ENCODE data around the gene GPAM. TPM values are rescaled to one million over a fixed set of nuclear protein-coding genes. Genes with fewer than 3 reads are reported as not detected.

GPAM gene
- polyA plus RNA-seq, 1 donor = 18.1 TPM

DNA sequence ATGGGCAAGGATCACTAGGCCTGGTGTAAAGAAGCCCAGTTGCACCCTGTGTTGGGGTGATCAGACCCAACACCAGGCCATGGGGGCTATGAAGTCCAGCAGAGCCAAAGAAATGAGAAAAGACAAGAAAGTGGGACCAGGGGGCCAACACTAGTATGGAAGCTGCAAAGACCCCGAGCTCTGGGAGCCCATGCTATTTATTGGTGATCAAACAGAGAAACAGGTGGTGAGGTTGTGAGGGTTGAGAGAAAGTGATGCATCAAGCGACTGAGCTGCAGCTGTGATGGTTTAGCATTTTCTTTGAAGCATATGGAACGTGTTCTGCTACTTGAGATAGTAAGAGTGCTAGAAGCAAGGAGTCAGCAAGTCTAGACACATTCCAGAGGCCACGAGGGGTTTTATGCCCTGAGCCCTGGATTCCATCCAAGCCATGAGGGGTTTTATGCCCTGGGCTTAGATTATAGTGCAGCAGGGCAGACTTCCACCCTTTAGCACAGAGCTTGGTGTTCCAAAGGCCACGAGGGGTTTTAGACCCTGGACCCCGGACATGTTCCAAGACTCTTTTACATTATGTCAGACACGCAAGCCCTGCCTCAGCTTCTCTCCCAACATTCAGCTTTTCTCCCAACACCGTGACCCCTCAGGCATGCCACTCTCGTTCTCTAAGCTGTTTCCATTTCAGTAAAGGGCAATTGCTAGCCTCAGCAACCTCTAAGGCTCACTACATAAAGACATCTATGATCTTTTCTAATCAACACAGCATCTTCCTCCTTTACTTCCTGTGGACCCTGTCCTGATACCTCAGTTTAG, 43.1 kb upstream of the GPAM start:
- 92% methylated on average over 2 of the region's 9 CpGs for WGBS (ENCODE audit: insufficient coverage, low lambda C conversion rate)
- no peaks in the 10 kb centered on the region for H3K27me3 ChIP-seq (ENCODE audit: control insufficient read depth, insufficient read depth, low read length)
- H3K36me3 ChIP-seq (ENCODE audit: control insufficient read depth, insufficient read depth, low read length) = no peaks in the 10 kb centered on the region
- H3K27ac ChIP-seq (ENCODE audit: low read length) = no peak overlapping the region
- DNase-seq = no peak
- H3K4me1 ChIP-seq (ENCODE audit: control insufficient read depth, insufficient read depth, low read length) = peaks cover 4% of the 10 kb centered on the region
- H3K9me3 ChIP-seq (ENCODE audit: control insufficient read depth, low read depth, low read length) = peaks cover 6% of the 10 kb centered on the region
- no peak overlapping the region for H3K4me3 ChIP-seq (ENCODE audit: low read length)

DNA sequence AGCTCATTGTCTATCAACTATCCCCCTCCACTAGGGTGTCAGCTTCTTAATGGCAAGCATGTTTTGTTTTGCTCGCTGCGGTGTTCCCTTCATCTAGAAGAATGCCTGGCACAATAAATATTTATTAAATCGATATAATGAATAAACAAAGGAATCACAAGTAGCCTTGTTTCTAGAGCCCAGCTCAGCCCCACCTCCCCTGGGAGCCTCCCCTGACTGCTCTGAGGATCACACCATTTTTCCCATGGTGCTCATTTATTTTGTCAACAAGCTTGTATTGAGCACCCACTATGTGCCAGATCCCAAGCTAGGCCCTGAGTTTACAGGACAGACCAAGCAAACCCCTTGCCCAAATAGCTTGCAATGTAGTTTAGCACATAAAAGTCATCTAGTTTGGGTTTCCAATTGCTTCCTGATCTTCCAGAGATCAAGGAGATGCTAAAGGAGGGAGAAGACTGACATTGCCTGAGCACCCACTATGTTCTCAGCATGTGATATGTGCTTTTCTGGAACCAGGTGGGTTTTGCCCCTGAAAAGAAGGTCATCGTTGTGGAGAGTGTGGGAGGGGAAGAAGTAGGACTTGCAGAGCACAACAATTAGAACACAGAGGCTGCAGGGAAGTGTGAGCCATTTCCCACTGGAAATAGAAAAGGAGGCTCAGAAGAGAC, 42.3 kb upstream of the GPAM start:
- Histone ChIP-seq H3K27me3 (ENCODE audit: control insufficient read depth, insufficient read depth, low read length) (no peaks in the 10 kb centered on the region), H3K9me3 (ENCODE audit: control insufficient read depth, low read depth, low read length) (peaks cover 6% of the 10 kb centered on the region), H3K27ac (ENCODE audit: low read length) (no peak overlapping the region), H3K36me3 (ENCODE audit: control insufficient read depth, insufficient read depth, low read length) (no peaks in the 10 kb centered on the region), H3K4me1 (ENCODE audit: control insufficient read depth, insufficient read depth, low read length) (no peaks in the 10 kb centered on the region), H3K4me3 (ENCODE audit: low read length) (no peak overlapping the region)
- no peak for DNase-seq
- WGBS (ENCODE audit: insufficient coverage, low lambda C conversion rate) = no CpG with 5 or more reads among the region's 4 CpGs

DNA sequence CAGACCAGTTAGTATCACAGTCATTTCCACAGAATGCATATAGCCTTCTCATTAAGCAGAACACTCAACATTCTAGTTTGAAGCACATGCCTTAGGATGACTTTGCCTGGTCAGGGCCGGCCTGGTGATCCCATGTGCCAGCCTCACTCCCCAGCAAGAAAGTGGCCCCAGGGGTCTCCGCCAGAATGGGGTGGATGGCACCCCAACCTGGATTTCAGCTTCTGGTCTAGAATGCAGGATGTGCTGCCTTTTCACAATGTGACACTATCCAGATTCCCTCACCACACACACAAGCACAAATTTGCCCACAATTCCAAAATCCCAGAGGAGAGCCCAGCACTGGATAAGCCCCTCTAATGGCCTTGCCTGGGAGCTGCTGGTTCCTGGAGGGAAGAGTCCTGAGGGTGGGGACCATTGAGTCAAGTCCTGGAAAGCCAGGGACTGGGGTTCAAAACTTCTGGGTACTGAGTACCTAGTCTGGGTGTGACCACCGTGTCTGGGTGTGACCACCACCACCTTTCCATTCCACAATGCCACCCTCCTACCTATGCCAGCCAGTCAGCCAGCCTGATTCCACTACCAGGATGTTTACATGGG, 41.5 kb upstream of the GPAM start:
- H3K27ac ChIP-seq (ENCODE audit: low read length) = no peak overlapping the region
- no peaks in the 10 kb centered on the region for H3K4me1 ChIP-seq (ENCODE audit: control insufficient read depth, insufficient read depth, low read length)
- H3K9me3 ChIP-seq (ENCODE audit: control insufficient read depth, low read depth, low read length) = peaks cover 7% of the 10 kb centered on the region
- H3K27me3 ChIP-seq (ENCODE audit: control insufficient read depth, insufficient read depth, low read length) = no peaks in the 10 kb centered on the region
- WGBS (ENCODE audit: insufficient coverage, low lambda C conversion rate) = no CpG with 5 or more reads among the region's 3 CpGs
- no peak overlapping the region for H3K4me3 ChIP-seq (ENCODE audit: low read length)
- no peak for DNase-seq
- H3K36me3 ChIP-seq (ENCODE audit: control insufficient read depth, insufficient read depth, low read length) = no peaks in the 10 kb centered on the region

DNA sequence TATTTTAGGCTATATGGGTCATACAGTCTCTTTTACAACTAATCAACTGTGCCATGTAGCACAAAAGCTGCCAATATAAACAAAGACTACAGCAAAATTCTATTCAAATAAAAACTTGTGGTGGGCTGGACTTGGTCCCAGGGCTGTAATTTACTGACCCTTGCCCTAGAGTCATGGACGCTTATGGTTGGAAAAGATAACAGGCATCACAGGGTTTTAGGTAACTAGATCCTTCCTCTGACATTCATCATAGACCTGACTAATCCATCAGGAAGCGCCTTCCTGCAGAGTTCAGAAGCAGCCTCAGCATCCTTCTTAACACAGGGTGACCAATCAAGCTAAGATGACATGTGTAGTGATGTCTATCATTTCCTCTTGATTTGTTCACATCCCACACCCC, 40.2 kb upstream of the GPAM start:
- Histone ChIP-seq H3K4me1 (ENCODE audit: control insufficient read depth, insufficient read depth, low read length) (no peaks in the 10 kb centered on the region), H3K4me3 (ENCODE audit: low read length) (no peak overlapping the region), H3K9me3 (ENCODE audit: control insufficient read depth, low read depth, low read length) (peaks cover 9% of the 10 kb centered on the region), H3K27me3 (ENCODE audit: control insufficient read depth, insufficient read depth, low read length) (no peaks in the 10 kb centered on the region), H3K36me3 (ENCODE audit: control insufficient read depth, insufficient read depth, low read length) (no peaks in the 10 kb centered on the region), H3K27ac (ENCODE audit: low read length) (peak overlapping the region; percentile 13)
- no CpG with 5 or more reads among the region's 2 CpGs for WGBS (ENCODE audit: insufficient coverage, low lambda C conversion rate)
- DNase-seq = peak; percentile 33 to 72

DNA sequence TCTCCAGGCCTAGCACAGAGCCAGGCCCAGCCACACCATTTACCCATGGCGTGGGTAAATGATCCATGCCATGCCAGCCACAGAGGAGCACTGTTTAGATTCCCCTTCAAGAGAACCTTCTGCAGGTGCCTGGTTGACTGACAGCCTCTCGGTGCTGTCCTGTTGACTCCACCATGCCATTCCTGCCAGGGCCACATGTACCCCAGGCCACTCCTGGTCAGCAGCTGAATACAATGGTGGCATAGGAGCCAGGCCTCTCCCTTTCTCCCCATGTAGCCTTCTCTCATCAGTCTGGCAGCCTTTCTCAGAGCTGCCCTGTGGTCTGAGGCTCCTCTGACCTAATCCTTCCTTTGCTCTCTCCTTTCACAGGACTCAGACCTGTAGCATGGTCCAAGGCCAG, 39.2 kb upstream of the GPAM start:
- no CpG with 5 or more reads among the region's 2 CpGs for WGBS (ENCODE audit: insufficient coverage, low lambda C conversion rate)
- Histone ChIP-seq H3K27ac (ENCODE audit: low read length) (no peak overlapping the region), H3K27me3 (ENCODE audit: control insufficient read depth, insufficient read depth, low read length) (no peaks in the 10 kb centered on the region), H3K4me3 (ENCODE audit: low read length) (no peak overlapping the region), H3K9me3 (ENCODE audit: control insufficient read depth, low read depth, low read length) (peaks cover 9% of the 10 kb centered on the region), H3K36me3 (ENCODE audit: control insufficient read depth, insufficient read depth, low read length) (no peaks in the 10 kb centered on the region), H3K4me1 (ENCODE audit: control insufficient read depth, insufficient read depth, low read length) (no peaks in the 10 kb centered on the region)
- no peak for DNase-seq

DNA sequence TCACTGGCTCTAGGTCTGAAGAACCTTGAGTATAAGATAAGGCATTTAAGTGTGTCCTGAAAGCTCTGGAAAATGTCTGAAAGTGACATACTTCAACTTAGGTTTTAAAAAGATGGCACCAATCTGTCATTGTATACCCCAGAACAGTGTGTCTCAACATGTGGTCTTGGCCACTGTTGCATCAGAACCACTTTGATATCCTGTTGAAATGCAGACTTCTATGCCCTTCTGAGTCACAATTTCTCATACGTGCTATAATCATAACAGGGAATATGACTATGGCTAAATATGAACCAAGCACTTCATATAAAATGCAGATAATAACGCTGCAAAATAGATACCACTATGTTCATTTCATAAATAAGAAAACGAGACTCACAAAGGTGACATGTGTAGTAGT, 38.0 kb upstream of the GPAM start:
- WGBS (ENCODE audit: insufficient coverage, low lambda C conversion rate) = no CpG with 5 or more reads among the region's 3 CpGs
- no peak overlapping the region for H3K27ac ChIP-seq (ENCODE audit: low read length)
- peaks cover 9% of the 10 kb centered on the region for H3K9me3 ChIP-seq (ENCODE audit: control insufficient read depth, low read depth, low read length)
- DNase-seq = no peak
- H3K36me3 ChIP-seq (ENCODE audit: control insufficient read depth, insufficient read depth, low read length) = no peaks in the 10 kb centered on the region
- no peaks in the 10 kb centered on the region for H3K4me1 ChIP-seq (ENCODE audit: control insufficient read depth, insufficient read depth, low read length)
- no peak overlapping the region for H3K4me3 ChIP-seq (ENCODE audit: low read length)
- no peaks in the 10 kb centered on the region for H3K27me3 ChIP-seq (ENCODE audit: control insufficient read depth, insufficient read depth, low read length)

DNA sequence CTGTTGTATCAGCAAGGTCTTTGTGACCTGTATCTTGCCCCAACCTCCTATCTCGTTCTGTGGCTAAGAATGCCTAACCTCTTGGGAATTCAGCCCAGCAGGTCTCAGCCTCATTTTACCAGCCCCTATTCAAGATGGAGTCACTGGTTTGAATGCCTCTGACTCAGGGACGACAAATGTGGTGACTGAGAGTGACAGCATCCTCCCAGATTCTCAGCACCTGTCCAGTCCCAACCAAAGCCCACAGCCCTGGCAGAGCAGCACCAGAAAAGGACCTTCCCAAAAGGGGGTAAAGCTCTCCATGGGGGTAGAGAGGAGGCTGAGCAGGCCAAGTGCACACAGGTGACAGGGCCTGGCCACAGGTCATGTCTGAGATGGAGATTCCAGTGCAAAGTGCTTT, 35.4 kb upstream of the GPAM start:
- Histone ChIP-seq H3K4me3 (ENCODE audit: low read length) (no peak overlapping the region), H3K4me1 (ENCODE audit: control insufficient read depth, insufficient read depth, low read length) (peaks cover 12% of the 10 kb centered on the region), H3K36me3 (ENCODE audit: control insufficient read depth, insufficient read depth, low read length) (no peaks in the 10 kb centered on the region), H3K27me3 (ENCODE audit: control insufficient read depth, insufficient read depth, low read length) (no peaks in the 10 kb centered on the region), H3K9me3 (ENCODE audit: control insufficient read depth, low read depth, low read length) (peaks cover 3% of the 10 kb centered on the region), H3K27ac (ENCODE audit: low read length) (no peak overlapping the region)
- no peak for DNase-seq
- WGBS (ENCODE audit: insufficient coverage, low lambda C conversion rate) = no CpG with 5 or more reads among the region's 2 CpGs

DNA sequence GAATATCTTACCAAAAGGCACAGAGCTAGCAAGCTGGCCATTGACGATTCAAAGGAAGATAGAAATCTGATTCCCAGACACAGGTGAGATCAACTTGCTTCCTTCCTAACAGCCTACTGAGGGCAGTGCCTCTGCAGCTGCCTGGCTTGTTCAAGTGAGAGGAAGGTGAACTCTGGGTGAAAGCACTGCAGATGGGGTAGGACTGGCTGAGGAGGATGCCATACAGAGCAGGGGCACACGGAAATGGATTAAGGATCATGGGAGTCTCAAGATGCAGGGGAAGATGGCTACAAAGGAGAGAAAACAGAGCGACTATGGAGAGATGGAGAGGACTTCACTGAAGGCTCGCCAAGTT, 34.4 kb upstream of the GPAM start:
- H3K27me3 ChIP-seq (ENCODE audit: control insufficient read depth, insufficient read depth, low read length) = no peaks in the 10 kb centered on the region
- H3K4me3 ChIP-seq (ENCODE audit: low read length) = no peak overlapping the region
- WGBS (ENCODE audit: insufficient coverage, low lambda C conversion rate) = 100% methylated on average over 2 of the region's 4 CpGs
- H3K27ac ChIP-seq (ENCODE audit: low read length) = no peak overlapping the region
- H3K4me1 ChIP-seq (ENCODE audit: control insufficient read depth, insufficient read depth, low read length) = peaks cover 12% of the 10 kb centered on the region
- H3K9me3 ChIP-seq (ENCODE audit: control insufficient read depth, low read depth, low read length) = peaks cover 3% of the 10 kb centered on the region
- no peak for DNase-seq
- no peaks in the 10 kb centered on the region for H3K36me3 ChIP-seq (ENCODE audit: control insufficient read depth, insufficient read depth, low read length)

DNA sequence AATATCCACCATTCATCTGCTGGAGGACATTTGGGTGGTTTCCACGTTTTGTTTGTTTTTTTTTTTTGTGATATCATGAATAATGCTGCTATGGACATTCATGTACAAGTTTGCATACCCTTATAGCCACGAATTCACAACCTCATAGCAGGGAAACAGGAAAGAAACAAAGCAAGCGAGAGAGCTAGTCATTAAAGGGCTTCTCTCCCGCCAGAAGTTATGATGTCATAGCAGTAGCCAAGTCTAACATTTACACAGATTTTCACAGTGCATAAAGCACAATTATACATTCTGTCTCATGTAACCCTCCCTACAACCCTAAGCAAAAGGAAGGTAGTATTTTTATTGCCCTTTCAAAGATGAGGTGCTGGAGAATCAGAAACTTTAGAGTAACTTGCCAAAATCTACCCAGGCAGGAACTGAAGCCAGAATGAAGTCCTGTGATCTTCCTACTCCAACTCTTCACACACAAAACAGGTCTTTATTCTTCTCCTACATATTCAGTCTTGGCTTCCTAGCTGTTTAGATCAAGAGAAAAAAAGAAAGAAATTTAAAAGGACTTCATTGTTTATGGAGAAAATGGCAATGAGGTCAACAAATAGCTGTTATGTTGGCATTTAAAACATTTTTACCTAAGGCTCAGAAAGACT, 33.9 kb upstream of the GPAM start:
- 75% methylated on average over 2 of the region's 4 CpGs for WGBS (ENCODE audit: insufficient coverage, low lambda C conversion rate)
- Histone ChIP-seq H3K4me1 (ENCODE audit: control insufficient read depth, insufficient read depth, low read length) (peaks cover 12% of the 10 kb centered on the region), H3K36me3 (ENCODE audit: control insufficient read depth, insufficient read depth, low read length) (no peaks in the 10 kb centered on the region), H3K4me3 (ENCODE audit: low read length) (no peak overlapping the region), H3K27me3 (ENCODE audit: control insufficient read depth, insufficient read depth, low read length) (no peaks in the 10 kb centered on the region), H3K9me3 (ENCODE audit: control insufficient read depth, low read depth, low read length) (peaks cover 3% of the 10 kb centered on the region), H3K27ac (ENCODE audit: low read length) (no peak overlapping the region)
- no peak for DNase-seq

DNA sequence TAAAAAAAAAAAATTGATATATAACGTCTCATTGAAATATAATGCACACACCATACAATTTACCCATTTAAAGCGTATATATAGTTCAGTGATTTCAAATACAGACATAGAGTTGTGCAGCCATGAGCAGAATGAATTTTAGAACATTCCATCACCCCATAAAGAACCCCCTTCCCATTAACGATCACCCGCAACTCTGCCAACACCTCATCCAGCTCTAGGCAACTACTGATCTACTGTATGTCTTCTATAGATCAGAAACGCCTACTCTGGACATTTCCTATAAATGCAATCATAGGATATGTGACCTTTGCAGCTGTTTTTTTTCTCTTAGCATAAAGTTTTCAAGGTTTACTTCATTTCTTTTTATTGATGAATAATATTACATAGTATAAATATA, 33.4 kb upstream of the GPAM start:
- no peak overlapping the region for H3K27ac ChIP-seq (ENCODE audit: low read length)
- no peaks in the 10 kb centered on the region for H3K27me3 ChIP-seq (ENCODE audit: control insufficient read depth, insufficient read depth, low read length)
- DNase-seq = no peak
- no peak overlapping the region for H3K4me3 ChIP-seq (ENCODE audit: low read length)
- H3K36me3 ChIP-seq (ENCODE audit: control insufficient read depth, insufficient read depth, low read length) = no peaks in the 10 kb centered on the region
- 100% methylated on average over 2 of the region's 5 CpGs for WGBS (ENCODE audit: insufficient coverage, low lambda C conversion rate)
- peaks cover 12% of the 10 kb centered on the region for H3K4me1 ChIP-seq (ENCODE audit: control insufficient read depth, insufficient read depth, low read length)
- peaks cover 3% of the 10 kb centered on the region for H3K9me3 ChIP-seq (ENCODE audit: control insufficient read depth, low read depth, low read length)
